HG02759 (cell line): ENCODE measurements around the gene CCR5AS.

Experiments used
- ATAC-seq: cut with Tn5 transposase; IDR thresholded peaks from one replicate; pipeline ENCODE4 v1.9.1; 2021; ENCODE audit warnings: mild to moderate bottlenecking, moderate library complexity; ENCODE audit not compliant: unreplicated experiment

The CCR5AS gene

DNA sequence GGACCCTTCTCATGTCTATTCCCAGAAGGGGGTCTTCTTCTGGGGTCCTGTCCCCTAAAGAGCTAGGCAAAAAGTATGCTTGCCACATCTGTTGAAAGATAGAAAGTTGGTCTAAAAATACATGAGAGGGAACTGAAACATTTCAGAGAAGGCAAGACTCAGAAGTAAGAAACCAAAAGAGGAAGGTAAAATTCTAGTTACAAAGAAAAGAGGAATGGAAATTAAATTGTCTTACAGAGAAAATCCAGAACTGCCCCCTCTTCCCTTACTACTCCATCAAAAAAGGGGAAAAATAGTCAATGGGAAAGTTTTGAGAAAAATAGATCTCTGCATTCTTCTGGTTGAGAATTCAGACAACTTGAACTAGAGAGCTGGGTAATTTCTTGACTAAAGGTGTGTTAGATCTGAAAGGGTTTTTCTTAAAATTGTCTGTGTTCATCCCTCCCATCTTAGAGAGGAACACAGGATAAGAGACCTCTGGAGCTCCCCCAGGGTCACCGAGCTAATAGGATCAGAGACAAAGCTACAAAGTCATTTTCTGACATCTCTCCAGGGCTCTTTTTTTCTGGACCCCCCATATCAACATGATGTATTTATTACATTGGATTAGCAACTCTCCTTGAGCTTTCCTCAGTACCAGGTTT lies 85.3 kb downstream of the CCR5AS start:
- no peak for ATAC-seq

DNA sequence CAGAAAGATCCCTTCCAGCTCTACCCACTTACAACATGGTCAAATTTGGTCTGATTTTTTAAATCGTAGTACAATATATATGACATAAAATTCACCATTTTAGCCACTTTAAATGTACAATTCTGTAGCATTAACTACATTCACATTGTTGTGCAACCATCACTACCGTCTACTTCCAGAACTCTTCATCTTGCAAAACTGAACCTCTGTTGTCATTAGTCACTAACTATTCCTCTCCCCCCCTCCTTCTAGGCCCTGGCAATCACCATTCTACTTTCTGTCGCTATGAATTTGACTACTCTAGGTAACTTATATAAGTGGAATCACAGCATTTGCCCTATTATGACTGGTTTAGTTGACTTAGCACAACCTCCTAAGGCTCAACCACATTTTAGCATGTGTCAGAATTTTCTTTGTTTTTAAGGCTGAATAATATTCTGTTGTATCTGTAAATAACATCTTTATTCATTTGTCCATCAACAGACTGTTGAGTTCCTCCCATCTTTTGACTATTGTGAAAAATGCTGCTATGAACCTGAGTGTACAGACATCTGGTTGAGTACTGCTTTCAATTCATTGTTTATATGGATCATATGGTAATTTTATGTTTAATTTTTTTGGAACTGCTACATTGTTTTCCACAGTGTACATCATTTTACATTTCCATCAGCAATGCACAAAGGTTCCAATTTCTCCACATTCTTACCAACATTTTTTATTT lies 88.5 kb downstream of the CCR5AS start:
- no peak for ATAC-seq

DNA sequence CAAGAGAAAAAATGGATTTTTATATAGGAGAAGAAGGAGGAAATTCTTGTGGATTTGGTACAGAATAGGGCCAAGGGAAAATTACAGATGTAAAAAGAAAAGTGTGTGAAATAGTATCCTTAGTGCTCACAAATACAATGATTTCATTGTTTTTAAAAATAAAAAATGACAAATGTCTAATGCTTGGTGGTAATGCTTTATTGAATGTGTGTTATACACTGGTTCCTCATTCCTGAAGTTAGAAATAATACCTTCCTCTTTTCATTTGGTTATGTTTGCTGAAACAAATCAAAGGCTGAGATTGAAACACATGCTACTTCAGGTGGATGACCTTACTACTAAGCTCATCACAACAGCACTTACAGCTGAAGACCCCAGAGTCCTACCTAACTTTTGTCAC lies 90.7 kb downstream of the CCR5AS start:
- ATAC-seq: no peak

DNA sequence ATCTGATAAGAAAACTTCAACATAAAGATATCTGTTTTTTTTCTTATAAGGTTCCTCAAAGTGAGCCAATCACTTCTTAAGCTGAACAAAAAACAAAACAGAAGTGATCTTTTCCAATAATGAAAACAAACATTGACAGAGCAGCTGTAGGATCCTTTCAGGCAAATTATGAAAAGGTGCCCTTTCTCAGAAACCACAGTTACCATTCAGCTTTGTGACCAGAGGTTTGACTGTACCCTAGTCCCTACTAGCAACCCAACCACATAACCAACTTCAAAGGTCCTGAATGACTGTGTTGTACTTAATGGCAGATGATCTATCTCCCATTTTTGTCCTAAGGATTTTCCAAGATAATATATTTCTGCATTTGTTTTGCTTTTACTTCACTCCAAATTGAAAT lies 92.3 kb downstream of the CCR5AS start:
- no peak for ATAC-seq
